H1 (cell line): ENCODE data around the gene L3MBTL1. TPM values are rescaled to one million over a fixed set of nuclear protein-coding genes. Genes with fewer than 3 reads are reported as not detected.

ENCODE experiments used
- CTCF ChIA-PET: fragments of 300-600 bp; sonication (Branson Sonifier 250); formaldehyde crosslinking; loops from one replicate; lab custom pipeline; 2021; ENCODE audit not compliant: partially characterized antibody; lab: Charles Lee
- POLR2A ChIA-PET: fragments of 300-600 bp; sonication (Branson Sonifier 250); formaldehyde crosslinking; loops from one replicate; lab custom pipeline; 2021; ENCODE audit warnings: inconsistent platforms; ENCODE audit not compliant: partially characterized antibody; lab: Charles Lee
- DNase-seq, 2 experiments: peaks; one replicate each; pipeline versions ENCODE4 v3.0.0 to v3.0.0-alpha.2; 2010 to 2022; ENCODE audit warnings: low spot score in 2 of 2, low read depth in 1 of 2, mixed read lengths in 1 of 2
- FAIRE-seq: peaks from 2 replicates; lab custom pipeline; 2011; peaks lifted over from hg19 to GRCh38; lab: Jason Lieb, UNC
- H2AFZ ChIP-seq: 2 replicates; pipeline ENCODE4 v1.8.1; 2012; ENCODE audit warnings: low read length, inconsistent platforms
- H2AK5ac ChIP-seq: 2 replicates; pipeline ENCODE4 v1.6.1; 2013; ENCODE audit warnings: low read depth, low read length
- H2BK120ac ChIP-seq: replicated peaks from 2 replicates; pipeline ENCODE3; 2013; ENCODE audit warnings: low read depth, low read length, inconsistent platforms
- H2BK12ac ChIP-seq: 2 replicates; pipeline ENCODE4 v1.6.1; 2013; ENCODE audit warnings: low read depth, low read length
- H2BK15ac ChIP-seq: 2 replicates; pipeline ENCODE4 v1.6.1; 2013; ENCODE audit warnings: low read length
- H2BK20ac ChIP-seq: 2 replicates; pipeline ENCODE4 v1.6.1; 2013; ENCODE audit warnings: low read length
- H2BK5ac ChIP-seq: 2 replicates; pipeline ENCODE4 v1.6.1; 2013; ENCODE audit warnings: low read depth, low read length
- H3K14ac ChIP-seq: 2 replicates; pipeline ENCODE4 v1.6.1; 2013; ENCODE audit warnings: inconsistent platforms; ENCODE audit not compliant: insufficient read length
- H3K18ac ChIP-seq: 2 replicates; pipeline ENCODE4 v1.6.1; 2013; ENCODE audit warnings: low read length; ENCODE audit errors: extremely low read depth
- H3K23ac ChIP-seq: 2 replicates; pipeline ENCODE4 v1.6.1; 2013; ENCODE audit warnings: inconsistent platforms; ENCODE audit not compliant: insufficient read length
- H3K23me2 ChIP-seq: 2 replicates; pipeline ENCODE4 v1.6.1; 2013; ENCODE audit warnings: low read depth, low read length
- H3K27ac ChIP-seq: 2 replicates; pipeline ENCODE4 v1.6.1; 2011; ENCODE audit warnings: low read depth, low read length, inconsistent platforms
- H3K27me3 ChIP-seq, 4 experiments: replicated peaks in 1 of 4; 1 replicate in 1 of 4; 2 replicates in 3 of 4; pipeline versions ENCODE4 v1.6.1 to v1.8.1; 2011 to 2013; ENCODE audit warnings: low read length in 3 of 4, mild to moderate bottlenecking in 3 of 4, inconsistent platforms in 2 of 4, mixed read lengths in 2 of 4, moderate library complexity in 1 of 4; ENCODE audit not compliant: control insufficient read depth in 3 of 4, insufficient read depth in 3 of 4; ENCODE audit errors: extremely low read depth in 1 of 4
- H3K36me3 ChIP-seq, 4 experiments: 2 replicates each; pipeline versions ENCODE4 v1.6.1 to v1.8.1; 2011 to 2013; ENCODE audit warnings: mild to moderate bottlenecking in 4 of 4, low read length in 3 of 4, moderate library complexity in 2 of 4, control low read depth in 1 of 4, inconsistent platforms in 1 of 4; ENCODE audit not compliant: insufficient read depth in 4 of 4, control insufficient read depth in 2 of 4
- H3K4ac ChIP-seq: replicated peaks from 2 replicates; pipeline ENCODE3; 2013; ENCODE audit warnings: low read length, low read depth, mixed read lengths, inconsistent platforms; ENCODE audit not compliant: insufficient read length
- H3K4me1 ChIP-seq, 4 experiments: replicated peaks in 1 of 4; 1 replicate in 1 of 4; 2 replicates in 3 of 4; pipeline versions ENCODE4 v1.6.1 to v1.8.1; 2011 to 2013; ENCODE audit warnings: low read length in 3 of 4, inconsistent platforms in 2 of 4, mixed read lengths in 1 of 4; ENCODE audit not compliant: insufficient read depth in 4 of 4, control insufficient read depth in 3 of 4
- H3K4me2 ChIP-seq, 2 experiments: 2 replicates each; pipeline versions ENCODE4 v1.6.1 to v1.8.1; 2011 to 2013; ENCODE audit warnings: low read depth in 2 of 2, low read length in 2 of 2, control low read depth in 1 of 2, inconsistent platforms in 1 of 2, mild to moderate bottlenecking in 1 of 2; ENCODE audit not compliant: insufficient read depth in 1 of 2
- H3K4me3 ChIP-seq, 4 experiments: fragments of 200-600, 300-600 bp in 1 of 4; sonication (generic), shearing (Covaris generic), sonication (Bioruptor Twin) in 1 of 4; 2 replicates each; pipeline versions ENCODE4 v1.5.1 to v1.8.1; 2011 to 2016; ENCODE audit warnings: low read length in 4 of 4, low read depth in 3 of 4, control low read depth in 2 of 4, inconsistent platforms in 2 of 4, mild to moderate bottlenecking in 2 of 4, mixed read lengths in 1 of 4, moderate library complexity in 1 of 4; ENCODE audit not compliant: insufficient read depth in 2 of 4; ENCODE audit errors: extremely low read depth in 1 of 4
- H3K56ac ChIP-seq: replicated peaks from 2 replicates; pipeline ENCODE3; 2013; ENCODE audit warnings: low read depth, mild to moderate bottlenecking, mixed read lengths, low read length, inconsistent platforms; ENCODE audit not compliant: insufficient read length
- H3K79me1 ChIP-seq: 2 replicates; pipeline ENCODE4 v1.6.1; 2013; ENCODE audit warnings: low read depth, low read length, control low read depth
- H3K79me2 ChIP-seq, 2 experiments: 2 replicates each; pipeline versions ENCODE4 v1.6.1 to v1.8.1; 2012 to 2013; ENCODE audit warnings: low read length in 2 of 2, mild to moderate bottlenecking in 2 of 2, inconsistent platforms in 1 of 2; ENCODE audit not compliant: insufficient read depth in 2 of 2, control insufficient read depth in 1 of 2
- H3K9ac ChIP-seq, 4 experiments: replicated peaks in 1 of 4; 1 replicate in 1 of 4; 2 replicates in 3 of 4; pipeline versions ENCODE4 v1.6.1 to v1.8.1; 2011 to 2013; ENCODE audit warnings: low read depth in 3 of 4, low read length in 3 of 4, control low read depth in 2 of 4, mild to moderate bottlenecking in 2 of 4, moderate library complexity in 2 of 4, inconsistent platforms in 1 of 4; ENCODE audit errors: extremely low read depth in 1 of 4
- H3K9me3 ChIP-seq, 2 experiments: 2 replicates each; pipeline versions ENCODE4 v1.6.1 to v1.8.1; 2012 to 2013; ENCODE audit warnings: mild to moderate bottlenecking in 2 of 2, moderate library complexity in 2 of 2, control low read depth in 1 of 2, inconsistent platforms in 1 of 2, low read depth in 1 of 2, low read length in 1 of 2, mixed read lengths in 1 of 2; ENCODE audit not compliant: insufficient read depth in 2 of 2
- H4K20me1 ChIP-seq, 2 experiments: replicated peaks in 1 of 2; 2 replicates each; pipeline versions ENCODE3 to v1.8.1; 2011 to 2013; ENCODE audit warnings: inconsistent platforms in 2 of 2, low read length in 2 of 2, mild to moderate bottlenecking in 1 of 2; ENCODE audit not compliant: insufficient read depth in 2 of 2, control insufficient read depth in 1 of 2
- H4K5ac ChIP-seq: 2 replicates; pipeline ENCODE4 v1.6.1; 2013; ENCODE audit warnings: low read length, low read depth, mixed read lengths, inconsistent platforms; ENCODE audit not compliant: insufficient read length
- H4K8ac ChIP-seq: 2 replicates; pipeline ENCODE4 v1.8.0; 2013; ENCODE audit warnings: mild to moderate bottlenecking, moderate library complexity, low read length, inconsistent platforms; ENCODE audit not compliant: insufficient read depth; ENCODE audit errors: extremely low read depth
- H4K91ac ChIP-seq: replicated peaks from 2 replicates; pipeline ENCODE3; 2013; ENCODE audit warnings: low read length, mixed read lengths, inconsistent platforms; ENCODE audit not compliant: insufficient read length
- CBX8 ChIP-seq: fragments of 300-800, 300-1000 bp; sonication (generic); IDR thresholded peaks from 2 replicates; pipeline ENCODE4 v1.7.1; 2016; ENCODE audit warnings: low read depth, low read length, borderline replicate concordance
- CREB1 ChIP-seq: IDR thresholded peaks from 2 replicates; pipeline ENCODE4 v1.6.1; 2012; ENCODE audit warnings: inconsistent platforms
- FOSL1 ChIP-seq: IDR thresholded peaks from 2 replicates; pipeline ENCODE4 v1.6.1; 2011; ENCODE audit warnings: mild to moderate bottlenecking, low read depth, low read length, moderate library complexity; ENCODE audit not compliant: insufficient read depth
- GABPA ChIP-seq: IDR thresholded peaks from 2 replicates; pipeline ENCODE4 v1.6.1; 2011; ENCODE audit warnings: mild to moderate bottlenecking, low read length, moderate library complexity, borderline replicate concordance; ENCODE audit not compliant: insufficient read depth
- JUN ChIP-seq: IDR thresholded peaks from 2 replicates; pipeline ENCODE4 v1.6.1; 2011; ENCODE audit warnings: low read depth, mild to moderate bottlenecking, improper control_type of control experiment, low read length
- KDM4A ChIP-seq: IDR thresholded peaks from one replicate; pipeline ENCODE4 v1.7.1; 2012; ENCODE audit warnings: low read depth, mild to moderate bottlenecking, moderate library complexity, low read length, inconsistent platforms; ENCODE audit not compliant: severe bottlenecking
- POLR2AphosphoS5 ChIP-seq: IDR thresholded peaks from 2 replicates; pipeline ENCODE4 v1.6.1; 2011; ENCODE audit warnings: low read depth, low read length
- SUZ12 ChIP-seq: fragments of 200-600 bp; sonication (generic); IDR thresholded peaks from 2 replicates; pipeline ENCODE4 v1.6.1; 2012; ENCODE audit warnings: mild to moderate bottlenecking, inconsistent platforms, low read length, moderate library complexity, mixed read lengths
- TAF1 ChIP-seq: IDR thresholded peaks from 2 replicates; pipeline ENCODE4 v1.6.1; 2011; ENCODE audit warnings: mild to moderate bottlenecking, low read depth, low read length
- TAF7 ChIP-seq: optimal IDR thresholded peaks from 2 replicates; pipeline ENCODE3; 2011; ENCODE audit warnings: low read depth, mild to moderate bottlenecking, inconsistent platforms, low read length, moderate library complexity, borderline replicate concordance
- TBP ChIP-seq: IDR thresholded peaks from 2 replicates; pipeline ENCODE4 v1.6.1; 2011; ENCODE audit warnings: low read depth, low read length, improper control_type of control experiment
- TEAD4 ChIP-seq: IDR thresholded peaks from 2 replicates; pipeline ENCODE4 v1.6.1; 2012; ENCODE audit warnings: low read depth, low read length, inconsistent platforms, mixed read lengths
- YY1 ChIP-seq: IDR thresholded peaks from 2 replicates; pipeline ENCODE4 v1.6.1; 2011; ENCODE audit warnings: low read depth, mild to moderate bottlenecking, low read length
- WGBS, 2 experiments: shearing (Covaris generic) in 1 of 2; methylation state at CpG; one replicate each; pipeline versions ENCODE4 v1.1.6 to v1.1.7; 2013 to 2015; ENCODE audit warnings: low lambda C conversion rate in 2 of 2, mixed read lengths in 2 of 2, inconsistent platforms in 1 of 2, low coverage in 1 of 2, missing lambda C conversion rate in 1 of 2; ENCODE audit not compliant: insufficient replicate concordance in 2 of 2, insufficient coverage in 1 of 2, insufficient read length in 1 of 2; ENCODE audit errors: extremely low coverage in 1 of 2, missing lambda C conversion rate in 1 of 2; 5-methylcytosine and 5-hydroxymethylcytosine counted together
- polyA plus RNA-seq, 7 experiments: library from polyadenylated mRNA; depleted of rRNA in 3 of 7; stranded (reverse) in 5 of 7; unstranded in 2 of 7; fragments of >200 nt in 5 of 7; fragments of 200-250 nt in 2 of 7; gene quantifications; 1 replicate in 5 of 7; 2 replicates in 1 of 7; 4 replicates in 1 of 7; pipeline versions ENCODE4 v1.2.1 to v1.2.3, GENCODE V29; 2011 to 2013; ENCODE audit warnings: missing spikeins in 2 of 7, mixed read lengths in 2 of 7
- total RNA-seq: library from RNA; stranded (reverse); fragmentation: NEBNext Ultra II Directional; extraction: Animal tissue kit (Norgen Biotek cat#: 25700); gene quantifications from 2 replicates; pipeline ENCODE4 v1.2.1, GENCODE V29; 2021

L3MBTL1 gene
- total and polyA plus RNA-seq, 2 of the 8 experiments (the other 6 are each of a cell fraction or from before 2014, with no cell fraction given): 11.9 to 17.0 TPM

DNA sequence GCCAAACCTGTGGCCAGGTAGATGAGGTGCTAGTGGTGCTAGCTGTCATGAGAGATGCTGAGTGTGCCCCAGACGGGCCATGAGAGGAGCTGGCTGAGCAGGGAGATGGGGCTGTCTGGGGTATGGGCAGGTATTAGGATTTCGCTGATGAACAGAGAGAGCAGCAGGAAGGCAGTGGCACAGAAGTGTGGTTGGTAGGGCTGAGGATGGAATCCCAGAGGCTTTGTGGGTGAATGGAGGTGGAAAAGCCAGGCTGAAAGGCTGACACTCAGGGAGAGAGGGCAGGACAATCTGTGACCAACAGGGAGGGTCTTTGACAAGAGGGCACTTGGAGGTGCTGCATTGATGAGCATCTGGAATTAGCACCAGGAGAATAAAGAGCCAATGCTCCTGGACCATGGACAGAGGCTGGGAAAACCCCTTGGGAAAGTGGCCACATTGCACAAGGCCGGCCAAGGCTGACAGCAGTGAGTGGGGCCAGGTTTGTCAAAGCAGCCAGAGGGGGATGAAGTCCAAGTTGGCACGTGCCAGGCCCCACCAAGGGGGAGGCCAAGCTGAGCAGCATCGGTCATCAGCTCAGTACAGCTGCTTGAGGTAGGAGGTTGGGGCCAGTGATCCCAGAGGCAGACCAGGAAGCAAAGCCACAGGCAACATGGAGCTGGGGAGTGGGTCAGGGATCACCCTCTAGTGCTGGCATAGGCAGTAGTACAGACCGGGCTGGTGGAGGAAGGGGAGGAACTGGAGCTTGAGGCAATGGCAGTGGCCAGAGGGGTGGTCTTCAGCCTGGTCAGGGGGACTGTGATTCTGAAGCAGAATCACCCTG, 31.6 kb downstream of the L3MBTL1 start:
- Histone ChIP-seq H3K56ac (no peak overlapping the region), H3K79me1 (no peaks in the 10 kb centered on the region), H2BK120ac (no peak overlapping the region), H2BK20ac (no peak overlapping the region), H3K4me3 (no peak overlapping the region), H2BK5ac (no peak overlapping the region), H2BK15ac (no peak overlapping the region), H3K23ac (no peak overlapping the region), H3K9ac (no peak overlapping the region), H4K91ac (no peak overlapping the region), H4K8ac (no peak overlapping the region), H3K23me2 (no peaks in the 10 kb centered on the region), H3K9me3 (no peaks in the 10 kb centered on the region), H2BK12ac (no peak overlapping the region), H2AK5ac (no peak overlapping the region), H3K36me3 (peaks cover 0 to 14% (median 5%) of the 10 kb centered on the region in 4 experiments; a peak in 5 of 8 replicates), H3K27ac (no peak overlapping the region), H2AFZ (no peak overlapping the region), H3K79me2 (no peaks in the 10 kb centered on the region), H3K18ac (no peak overlapping the region), H4K20me1 (peaks cover 2% of the 10 kb centered on the region in 2 experiments), H3K27me3 (no peaks in the 10 kb centered on the region), H4K5ac (no peak overlapping the region), H3K14ac (no peak overlapping the region), H3K4me1 (no peaks in the 10 kb centered on the region), H3K4ac (no peak overlapping the region), H3K4me2 (no peak overlapping the region)
- no peak for DNase-seq
- WGBS, 2 experiments: 92% methylated on average over 6 of the region's 6 CpGs; no CpG with 5 or more reads in 1 of the 2 experiments
- ChIA-PET CTCF (interaction anchor here (0.6 to 6.5 kb wide), 35 partner anchors 7 to 850 kb away, joined by 3 to 54 read pairs (median 6); partner anchors contain the start of gene SGK2), POLR2A (interaction anchor here (1.7 to 5.2 kb wide), 2 partner anchors 14 to 83 kb away, joined by 4 to 23 read pairs; partner anchors contain the start of gene SRSF6)
- FAIRE-seq: no peak
- no peak for TF ChIP-seq TAF7
- TF ChIP-seq TAF1: no peak
- TF ChIP-seq YY1: no peak
- no peak for TF ChIP-seq FOSL1
- no peak for TF ChIP-seq CBX8
- no peak for TF ChIP-seq TBP
- TF ChIP-seq CREB1: no peak
- TF ChIP-seq SUZ12: no peak
- TF ChIP-seq GABPA: no peak
- no peak for TF ChIP-seq POLR2AphosphoS5
- no peak for TF ChIP-seq TEAD4
- no peak for TF ChIP-seq KDM4A
- no peak for TF ChIP-seq JUN
